NK-92 treated with Interleukin-12 subunit alpha and Interleukin-12 subunit beta, amount 100 ng/mL, for 24 hours (cell line): ENCODE results near the gene EDN2.

Source experiments
- DNase-seq: peaks from one replicate; lab custom pipeline; 2025; lab: John Stamatoyannopoulos, UW

The EDN2 gene

GRCh38 chr1:41483001-41483850 lies 1.3 kb downstream of the EDN2 start:
- DNase-seq = no peak

DNA sequence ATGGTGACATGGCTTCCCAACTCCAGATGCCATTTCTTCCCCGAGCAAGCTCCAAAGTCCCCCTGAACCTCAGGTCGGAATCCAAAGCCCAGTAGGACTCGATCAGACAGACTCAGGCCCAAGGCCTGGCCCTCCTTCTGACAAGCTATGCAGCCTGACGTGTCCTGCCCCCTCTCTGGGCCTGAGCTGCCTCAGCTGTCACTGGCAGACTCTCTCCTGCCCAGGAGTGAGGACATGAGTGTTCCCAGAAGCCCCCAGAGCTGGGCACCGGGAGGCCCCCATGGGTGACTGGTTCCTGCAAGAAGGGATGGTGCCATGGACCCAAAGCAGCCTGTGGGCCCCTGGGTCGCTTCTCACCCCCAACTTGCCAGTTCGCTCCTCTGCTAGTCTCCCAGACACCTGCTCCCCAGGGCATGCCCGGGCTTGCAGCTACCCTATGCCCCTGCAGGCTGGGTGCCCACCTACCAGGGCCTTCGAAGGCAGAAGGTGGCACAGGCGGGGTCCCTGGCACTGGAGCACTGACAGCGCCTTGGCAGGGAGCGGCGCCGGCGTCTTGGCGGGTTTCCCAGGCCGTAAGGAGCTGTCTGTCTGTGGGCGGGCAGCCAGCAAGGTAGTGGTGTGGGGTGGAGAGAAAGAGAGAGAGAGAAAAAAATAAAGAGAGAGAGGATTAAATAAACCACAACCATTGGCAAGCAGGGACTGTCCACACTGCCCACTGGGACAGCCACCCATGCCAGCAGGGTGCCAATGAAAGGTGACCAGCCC lies 2.3 kb downstream of the EDN2 start:
- no peak for DNase-seq

DNA sequence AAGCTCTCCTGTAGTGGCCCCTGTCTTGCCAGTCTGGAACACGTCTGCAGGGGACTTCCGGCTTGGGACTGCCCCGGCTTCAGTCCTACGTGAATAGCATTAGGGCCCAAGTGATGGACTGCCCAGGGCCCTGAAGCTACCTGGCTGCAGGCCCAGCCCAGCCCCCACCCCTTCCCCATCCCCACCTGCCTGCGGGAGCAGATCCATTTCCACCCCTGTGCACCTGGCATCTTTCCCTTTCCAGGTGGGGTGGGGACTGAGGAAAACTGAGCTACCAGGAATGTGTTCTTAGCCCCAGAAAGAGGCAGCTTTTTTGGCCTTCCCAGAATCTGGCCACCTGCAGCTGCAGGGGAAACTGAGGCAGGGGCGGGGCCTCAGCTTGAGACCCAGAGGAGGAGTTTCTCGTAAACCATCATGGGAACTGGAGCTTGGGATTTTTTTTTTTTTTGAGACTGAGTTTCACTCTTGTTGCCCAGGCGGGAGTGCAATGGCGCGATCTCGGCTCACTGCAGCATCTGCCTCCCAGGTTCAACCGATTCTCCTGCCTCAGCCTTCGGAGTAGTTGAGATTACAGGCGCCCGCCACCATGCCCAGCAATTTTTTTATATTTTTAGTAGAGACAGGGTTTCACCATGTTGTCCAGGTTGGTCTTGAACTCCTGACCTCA lies 3.2 kb downstream of the EDN2 start:
- DNase-seq = no peak

GRCh38 chr1:41480204-41481108 lies 4.0 kb downstream of the EDN2 start:
- DNase-seq = no peak

- no peak for DNase-seq
These were observed 4.7 kb downstream of the EDN2 start for GRCh38 chr1:41479808-41480160.

- no peak for DNase-seq
These were observed 5.3 kb downstream of the EDN2 start for GRCh38 chr1:41479000-41479807.

DNA sequence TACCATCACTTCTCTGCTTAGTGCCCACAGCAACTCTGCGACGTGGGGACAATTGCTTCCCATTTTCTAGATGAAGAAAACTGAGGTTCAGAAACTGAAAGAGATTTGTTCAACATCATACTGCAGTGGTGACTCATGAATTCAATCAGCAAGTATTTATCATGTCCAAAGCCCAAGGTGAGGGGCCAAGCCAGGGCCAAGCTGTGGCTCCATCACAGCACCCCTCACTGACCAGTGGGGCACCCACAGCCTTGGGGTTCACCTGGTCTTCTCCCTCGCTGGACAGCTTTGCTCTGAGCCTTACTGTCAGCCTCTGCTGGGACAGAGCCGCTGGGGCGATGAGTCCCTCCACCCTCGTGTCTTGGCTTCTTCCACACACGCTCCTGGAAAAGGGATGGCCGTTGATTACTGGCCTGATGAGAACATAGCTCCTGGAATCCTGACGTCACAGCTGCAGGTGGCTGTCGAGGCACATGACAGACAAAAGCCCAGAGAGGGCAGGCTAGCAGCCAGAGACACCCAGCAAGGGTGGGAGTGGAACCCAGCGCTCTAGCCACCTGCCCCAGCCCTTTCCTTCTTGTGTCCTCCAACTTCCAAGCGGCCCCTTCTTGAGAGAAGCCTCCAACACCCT lies 6.2 kb downstream of the EDN2 start:
- DNase-seq = no peak

- DNase-seq = no peak
These were observed 7.6 kb downstream of the EDN2 start for GRCh38 chr1:41476807-41477361.

DNA sequence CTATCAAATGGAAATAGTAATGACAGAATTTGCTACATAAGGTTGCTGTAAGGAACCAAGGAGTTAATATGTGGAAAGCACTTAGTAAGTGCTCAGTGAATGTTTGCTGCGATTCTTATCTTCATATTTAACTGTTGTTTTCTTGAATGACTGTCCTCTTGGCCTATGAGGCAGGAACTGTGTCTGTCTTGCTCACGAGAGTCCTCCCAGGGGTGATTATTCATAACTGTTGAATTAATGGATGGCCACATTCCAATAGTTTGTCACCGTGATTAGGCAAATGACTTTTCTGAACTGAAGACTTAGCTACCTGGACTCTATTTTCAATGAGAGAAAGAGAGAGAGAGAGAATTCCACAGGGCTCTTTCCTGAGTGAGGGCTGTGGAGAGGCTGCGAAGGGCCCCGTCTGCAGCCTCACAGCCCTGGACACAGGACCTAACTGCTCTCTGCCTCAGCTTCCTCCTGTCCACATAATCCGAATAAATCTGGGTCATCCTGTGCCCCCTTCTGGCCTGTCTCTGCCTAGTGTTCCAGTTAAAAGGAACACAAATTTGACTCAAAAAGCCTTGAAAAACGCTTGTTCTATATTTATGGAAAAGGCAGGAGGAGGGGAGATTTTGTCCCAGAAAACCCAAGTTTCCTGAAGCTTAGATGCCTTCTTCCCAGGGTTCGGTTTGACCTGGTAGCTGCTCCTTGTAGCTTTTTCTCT lies 8.5 kb downstream of the EDN2 start:
- no peak for DNase-seq

- no peak for DNase-seq
These were observed 9.1 kb downstream of the EDN2 start for GRCh38 chr1:41475346-41475745.

DNA sequence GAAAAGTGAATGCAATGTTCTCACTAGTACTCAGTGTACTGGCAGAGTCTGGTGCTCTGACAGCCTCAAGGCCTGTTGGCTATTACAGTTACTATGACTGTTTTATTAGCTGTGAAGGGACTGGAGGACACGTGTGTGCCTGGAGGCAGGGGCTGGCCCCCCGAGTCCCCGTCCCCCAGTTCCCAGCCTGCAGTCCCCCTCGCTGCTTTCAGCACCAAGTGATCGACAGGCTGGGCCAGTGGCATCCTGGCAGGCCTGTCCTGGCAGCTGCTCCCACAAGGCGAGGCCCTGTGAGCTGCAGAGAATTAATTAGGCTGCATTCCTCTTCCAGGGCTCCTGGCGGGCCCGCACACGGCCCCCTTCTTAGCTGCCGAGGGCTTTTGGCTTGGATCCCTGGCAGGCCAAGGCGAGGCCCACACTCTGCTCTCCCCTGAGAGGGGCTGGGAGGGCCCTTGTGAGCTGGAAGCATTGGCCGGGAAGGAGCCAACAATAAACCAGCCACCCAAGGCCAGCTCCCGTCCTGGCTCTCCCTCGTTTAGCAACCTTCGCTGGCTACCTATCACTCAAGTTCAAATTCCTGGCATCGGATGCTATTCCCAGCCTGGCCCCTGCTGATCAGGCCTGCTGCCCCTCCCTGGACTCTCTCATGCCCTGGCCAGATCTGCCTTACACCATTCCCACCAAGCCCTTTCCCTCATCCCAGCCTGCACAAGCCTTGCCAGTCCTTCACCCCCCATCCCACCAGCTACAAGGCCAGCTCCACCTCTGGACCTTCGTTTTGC lies 9.8 kb downstream of the EDN2 start:
- no peak for DNase-seq

GRCh38 chr1:41473738-41474362 lies 10.6 kb downstream of the EDN2 start:
- DNase-seq = no peak

GRCh38 chr1:41471658-41472057 lies 12.8 kb downstream of the EDN2 start:
- no peak for DNase-seq

DNA sequence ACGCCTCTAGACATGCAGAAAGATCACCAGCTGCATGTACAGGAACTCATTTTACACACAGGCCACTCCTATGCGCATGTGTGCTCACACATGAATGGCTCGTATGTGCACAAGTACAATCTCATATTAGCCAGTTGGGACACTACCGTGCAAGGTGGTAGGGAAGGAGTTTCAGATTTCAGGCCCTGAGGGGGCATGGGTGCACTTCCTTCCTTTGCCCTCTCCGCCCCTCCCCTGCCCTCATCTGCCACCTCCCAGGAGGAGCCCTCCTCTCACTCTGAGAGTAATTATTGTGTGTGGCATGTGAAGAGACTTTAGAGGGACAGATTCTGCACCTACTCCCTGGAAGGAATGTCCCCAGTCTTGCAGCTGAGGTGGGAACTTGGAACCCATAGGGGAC lies 14.8 kb downstream of the EDN2 start:
- DNase-seq = no peak

- DNase-seq = no peak
These were observed 16.2 kb downstream of the EDN2 start for GRCh38 chr1:41468122-41468762.

- no peak for DNase-seq
These were observed 16.8 kb downstream of the EDN2 start for GRCh38 chr1:41467673-41468072.

DNA sequence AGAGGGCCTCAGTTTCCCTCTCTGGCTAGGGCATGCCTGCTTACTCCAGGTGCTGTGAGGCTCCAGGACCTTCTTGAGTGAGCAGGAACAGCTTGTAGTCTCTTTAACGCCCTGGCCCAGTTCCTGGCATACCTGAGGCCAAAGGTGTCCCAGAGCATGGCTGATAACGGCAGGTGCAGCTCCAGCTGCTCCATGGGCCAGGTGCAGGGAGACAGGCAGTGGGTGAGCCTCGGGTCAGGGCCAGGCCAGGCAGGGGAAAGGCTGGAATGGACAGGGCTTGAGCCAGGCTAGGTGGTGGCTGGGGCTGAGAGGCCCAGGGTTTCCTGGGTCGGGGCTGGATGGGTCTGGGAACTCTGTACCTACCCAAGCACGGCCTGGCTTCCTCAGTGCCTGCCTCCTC lies 18.3 kb downstream of the EDN2 start:
- no peak for DNase-seq

GRCh38 chr1:41465741-41466140 lies 18.7 kb downstream of the EDN2 start:
- no peak for DNase-seq
